Osteocyte (in vitro differentiated cells): Measurements from ENCODE around the gene CLEC4F. TPM values are rescaled to one million over a fixed set of nuclear protein-coding genes. Genes with fewer than 3 reads are reported as not detected.
A peak's percentile ranks its signal among the peaks of the same experiment; 100 is the strongest.

Experiments
- DNase-seq: peaks from one replicate; pipeline ENCODE4 v3.0.0; 2021; ENCODE audit warnings: mixed read lengths; ENCODE audit not compliant: unreplicated experiment; ENCODE audit errors: extremely low spot score
- H3K27ac Mint-ChIP-seq: one replicate; pipeline ENCODE4 v1.8.0; 2021; ENCODE audit warnings: mild to moderate bottlenecking, mixed read lengths; ENCODE audit not compliant: unreplicated experiment
- H3K27me3 Mint-ChIP-seq: one replicate; pipeline ENCODE4 v1.8.0; 2021; ENCODE audit warnings: mixed read lengths; ENCODE audit not compliant: unreplicated experiment
- H3K36me3 Mint-ChIP-seq: one replicate; pipeline ENCODE4 v1.8.0; 2021; ENCODE audit warnings: mixed read lengths; ENCODE audit not compliant: unreplicated experiment
- H3K4me1 Mint-ChIP-seq: one replicate; pipeline ENCODE4 v1.8.0; 2021; ENCODE audit warnings: mixed read lengths; ENCODE audit not compliant: unreplicated experiment
- H3K4me3 Mint-ChIP-seq: one replicate; pipeline ENCODE4 v1.8.0; 2021; ENCODE audit warnings: mild to moderate bottlenecking, moderate library complexity, mixed read lengths; ENCODE audit not compliant: unreplicated experiment
- H3K9me3 Mint-ChIP-seq: one replicate; pipeline ENCODE4 v1.8.0; 2021; ENCODE audit warnings: mixed read lengths; ENCODE audit not compliant: unreplicated experiment
- long read RNA-seq: library from polyadenylated mRNA; unstranded; transcript quantifications from one replicate; pipeline ENCODE4 v2.0.0, GENCODE V29; 2021
- total RNA-seq: library from RNA; stranded (reverse); gene quantifications from 2 replicates; pipeline ENCODE4 v1.2.1, GENCODE V29; 2021
- TF ChIP-seq, protein P1 (sequence below): fragments of 200-600 bp; sonication (generic); IDR thresholded peaks from 2 replicates; pipeline ENCODE4 v1.5.0; 2021; ENCODE audit warnings: antibody characterized with exemption, mild to moderate bottlenecking, moderate library complexity

Gene CLEC4F, protein sequence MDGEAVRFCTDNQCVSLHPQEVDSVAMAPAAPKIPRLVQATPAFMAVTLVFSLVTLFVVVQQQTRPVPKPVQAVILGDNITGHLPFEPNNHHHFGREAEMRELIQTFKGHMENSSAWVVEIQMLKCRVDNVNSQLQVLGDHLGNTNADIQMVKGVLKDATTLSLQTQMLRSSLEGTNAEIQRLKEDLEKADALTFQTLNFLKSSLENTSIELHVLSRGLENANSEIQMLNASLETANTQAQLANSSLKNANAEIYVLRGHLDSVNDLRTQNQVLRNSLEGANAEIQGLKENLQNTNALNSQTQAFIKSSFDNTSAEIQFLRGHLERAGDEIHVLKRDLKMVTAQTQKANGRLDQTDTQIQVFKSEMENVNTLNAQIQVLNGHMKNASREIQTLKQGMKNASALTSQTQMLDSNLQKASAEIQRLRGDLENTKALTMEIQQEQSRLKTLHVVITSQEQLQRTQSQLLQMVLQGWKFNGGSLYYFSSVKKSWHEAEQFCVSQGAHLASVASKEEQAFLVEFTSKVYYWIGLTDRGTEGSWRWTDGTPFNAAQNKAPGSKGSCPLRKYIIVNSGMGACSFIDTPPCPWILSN
- total RNA-seq, result not detected in 2 replicates
- long read RNA-seq, result 0 reads

DNA sequence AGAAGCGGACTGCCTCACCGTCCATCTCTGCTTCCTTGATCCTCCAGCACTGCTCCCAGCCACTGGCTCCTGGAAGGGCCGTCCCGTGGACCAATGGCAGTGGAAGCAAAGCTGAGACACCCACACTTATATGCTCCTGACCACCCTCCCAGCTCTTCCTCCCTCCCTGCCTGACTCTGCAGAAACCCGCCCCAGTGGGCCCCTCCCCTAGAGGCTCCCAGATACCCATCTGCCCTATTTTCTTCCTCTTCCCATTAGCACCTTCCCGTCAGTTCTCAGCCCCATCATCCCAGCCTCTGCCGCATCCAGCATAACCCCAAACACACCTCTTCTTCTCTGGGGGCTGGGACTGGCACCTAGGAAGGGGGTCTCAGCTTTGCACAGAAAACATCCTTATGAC lies at the start of gene CLEC4F:
Gene CLEC4F (minus strand): TSS at position 101 of the 400 bp plus-strand sequence. CDS start 76 bp downstream, at position 25.
- H3K27ac Mint-ChIP-seq, result no peak within 1 kb of the TSS

DNA sequence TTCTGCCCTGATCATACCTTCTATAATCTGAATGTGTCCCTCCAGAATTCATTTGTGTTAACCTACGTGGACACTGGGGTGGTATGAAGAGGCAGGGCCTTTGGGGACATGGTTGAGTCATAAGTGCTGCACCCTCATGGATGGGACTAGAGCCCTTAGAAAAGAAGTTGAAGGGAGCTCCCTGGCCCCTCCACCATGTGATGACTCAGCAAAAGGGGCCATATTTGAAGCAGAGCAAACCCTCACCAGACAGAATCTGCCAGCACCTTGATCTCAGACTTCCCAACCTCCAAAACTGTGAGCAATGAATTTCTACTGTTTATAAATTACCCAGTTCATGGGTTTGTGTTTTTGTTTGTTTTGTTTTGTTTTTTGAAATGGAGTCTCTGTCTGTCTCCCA lies 48.6 kb upstream of the CLEC4F start:
- Mint-ChIP-seq H3K9me3 (no peaks in the 10 kb centered on the region), H3K27me3 (peaks cover 49% of the 10 kb centered on the region), H3K27ac (no peak overlapping the region), H3K4me3 (no peak overlapping the region), H3K36me3 (no peaks in the 10 kb centered on the region), H3K4me1 (peaks cover 5% of the 10 kb centered on the region)
- DNase-seq, result no peak
- TF ChIP-seq, protein P1, sequence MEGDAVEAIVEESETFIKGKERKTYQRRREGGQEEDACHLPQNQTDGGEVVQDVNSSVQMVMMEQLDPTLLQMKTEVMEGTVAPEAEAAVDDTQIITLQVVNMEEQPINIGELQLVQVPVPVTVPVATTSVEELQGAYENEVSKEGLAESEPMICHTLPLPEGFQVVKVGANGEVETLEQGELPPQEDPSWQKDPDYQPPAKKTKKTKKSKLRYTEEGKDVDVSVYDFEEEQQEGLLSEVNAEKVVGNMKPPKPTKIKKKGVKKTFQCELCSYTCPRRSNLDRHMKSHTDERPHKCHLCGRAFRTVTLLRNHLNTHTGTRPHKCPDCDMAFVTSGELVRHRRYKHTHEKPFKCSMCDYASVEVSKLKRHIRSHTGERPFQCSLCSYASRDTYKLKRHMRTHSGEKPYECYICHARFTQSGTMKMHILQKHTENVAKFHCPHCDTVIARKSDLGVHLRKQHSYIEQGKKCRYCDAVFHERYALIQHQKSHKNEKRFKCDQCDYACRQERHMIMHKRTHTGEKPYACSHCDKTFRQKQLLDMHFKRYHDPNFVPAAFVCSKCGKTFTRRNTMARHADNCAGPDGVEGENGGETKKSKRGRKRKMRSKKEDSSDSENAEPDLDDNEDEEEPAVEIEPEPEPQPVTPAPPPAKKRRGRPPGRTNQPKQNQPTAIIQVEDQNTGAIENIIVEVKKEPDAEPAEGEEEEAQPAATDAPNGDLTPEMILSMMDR, result no peak

More for the DNA sequence above, at the start of gene CLEC4F:
- no peak for DNase-seq
- no peaks in the 10 kb centered on the region for H3K9me3 Mint-ChIP-seq
- no peak within 1 kb of the TSS for H3K4me3 Mint-ChIP-seq
- TF ChIP-seq, protein P1, result no peak
- no peaks in the 10 kb centered on the region for H3K36me3 Mint-ChIP-seq
- peaks cover 31% of the 10 kb centered on the region for H3K27me3 Mint-ChIP-seq
- H3K4me1 Mint-ChIP-seq, result no peaks in the 10 kb centered on the region

DNA sequence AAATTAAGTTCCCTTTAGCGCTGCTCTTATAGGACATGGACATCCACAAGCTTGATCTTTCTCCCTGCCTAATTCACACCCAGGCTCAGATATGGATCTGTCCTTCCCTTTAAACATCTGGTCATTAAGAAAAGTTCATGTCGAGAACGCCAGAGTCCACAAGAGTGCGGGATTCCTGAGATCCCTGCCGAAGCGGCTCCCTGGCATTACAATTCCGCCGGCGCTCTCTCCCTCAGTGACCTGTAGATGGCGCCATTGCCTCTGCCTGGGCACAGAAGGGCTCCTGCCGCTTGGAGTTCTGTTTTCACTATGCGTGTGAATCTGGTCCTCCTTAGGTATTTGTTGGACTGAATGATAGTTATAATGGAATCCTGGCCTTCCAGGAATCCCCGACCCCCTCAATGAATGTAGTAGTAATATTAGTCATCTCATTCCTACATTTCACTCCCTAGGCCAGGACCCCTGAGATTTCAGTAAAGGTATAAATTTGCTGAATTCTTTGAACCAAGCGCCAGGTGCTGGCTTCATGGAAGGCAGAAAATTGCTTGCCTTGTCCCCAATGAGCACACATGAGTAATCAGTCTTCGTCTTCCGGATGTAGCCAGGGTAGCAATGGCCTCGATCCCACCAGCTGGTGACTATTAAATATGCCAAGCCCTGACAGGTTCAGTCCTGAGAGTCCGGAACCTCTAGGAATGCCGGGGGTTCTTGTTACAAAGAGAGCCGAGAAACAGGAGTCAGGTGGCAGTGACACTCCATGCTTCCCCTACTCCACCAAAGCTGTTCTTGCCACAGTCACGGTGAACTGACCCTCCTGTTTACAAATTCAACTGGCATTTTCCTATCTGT lies 41.6 kb upstream of the CLEC4F start:
- no peak overlapping the region for H3K27ac Mint-ChIP-seq
- peaks cover 3% of the 10 kb centered on the region for H3K4me1 Mint-ChIP-seq
- H3K27me3 Mint-ChIP-seq, result peaks cover 78% of the 10 kb centered on the region
- no peak overlapping the region for H3K4me3 Mint-ChIP-seq
- DNase-seq, result peak; percentile 95
- no peaks in the 10 kb centered on the region for H3K36me3 Mint-ChIP-seq
- H3K9me3 Mint-ChIP-seq, result no peaks in the 10 kb centered on the region
- TF ChIP-seq, protein P1, result peak; percentile 99

DNA sequence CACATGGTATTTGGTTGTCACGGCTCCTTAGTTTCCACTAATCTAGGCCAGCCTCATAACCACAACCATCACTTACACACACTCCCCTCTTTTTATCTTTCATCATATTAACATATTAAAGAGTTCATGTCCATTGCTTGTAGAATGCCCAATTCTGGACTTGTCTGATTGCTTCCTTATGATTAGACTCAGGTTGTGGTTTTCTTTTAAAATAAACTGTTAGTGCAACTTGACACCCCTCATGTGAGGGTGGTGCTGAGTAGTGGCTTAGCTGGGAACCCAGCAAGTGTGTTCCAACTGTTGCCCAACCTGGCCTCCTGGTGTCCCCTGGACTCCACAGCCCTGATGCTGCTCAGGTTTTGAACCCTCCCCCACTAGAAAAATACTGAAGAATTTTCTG lies 35.3 kb upstream of the CLEC4F start:
- H3K4me1 Mint-ChIP-seq, result no peaks in the 10 kb centered on the region
- H3K4me3 Mint-ChIP-seq, result no peak overlapping the region
- no peak for DNase-seq

More for the DNA sequence above, 35.3 kb upstream of the CLEC4F start:
- Mint-ChIP-seq H3K27ac (no peak overlapping the region), H3K9me3 (no peaks in the 10 kb centered on the region), H3K27me3 (peaks cover 74% of the 10 kb centered on the region), H3K36me3 (no peaks in the 10 kb centered on the region)
- TF ChIP-seq, protein P1, result no peak
